ENCODE data around the gene KIAA1328. TPM values are rescaled to one million over a fixed set of nuclear protein-coding genes. Genes with fewer than 3 reads are reported as not detected.

The KIAA1328 gene
- total RNA-seq, 1 experiment from 2014 or later = 10.2 TPM

- Mint-ChIP-seq H3K36me3 (ENCODE audit: insufficient read depth, unreplicated experiment) (no peaks in the 10 kb centered on the region), H3K4me3 (ENCODE audit: low read depth, unreplicated experiment) (no peak overlapping the region), H3K9me3 (ENCODE audit: low read depth, unreplicated experiment) (no peaks in the 10 kb centered on the region), H3K27ac (ENCODE audit: unreplicated experiment) (no peak overlapping the region), H3K27me3 (ENCODE audit: unreplicated experiment) (no peaks in the 10 kb centered on the region), H3K4me1 (ENCODE audit: low read depth, unreplicated experiment) (no peaks in the 10 kb centered on the region)
- CTCF ChIA-PET = no interaction called here
- no TSS peak for BruUV-seq (replicated peaks)
- TF ChIP-seq, protein P1, sequence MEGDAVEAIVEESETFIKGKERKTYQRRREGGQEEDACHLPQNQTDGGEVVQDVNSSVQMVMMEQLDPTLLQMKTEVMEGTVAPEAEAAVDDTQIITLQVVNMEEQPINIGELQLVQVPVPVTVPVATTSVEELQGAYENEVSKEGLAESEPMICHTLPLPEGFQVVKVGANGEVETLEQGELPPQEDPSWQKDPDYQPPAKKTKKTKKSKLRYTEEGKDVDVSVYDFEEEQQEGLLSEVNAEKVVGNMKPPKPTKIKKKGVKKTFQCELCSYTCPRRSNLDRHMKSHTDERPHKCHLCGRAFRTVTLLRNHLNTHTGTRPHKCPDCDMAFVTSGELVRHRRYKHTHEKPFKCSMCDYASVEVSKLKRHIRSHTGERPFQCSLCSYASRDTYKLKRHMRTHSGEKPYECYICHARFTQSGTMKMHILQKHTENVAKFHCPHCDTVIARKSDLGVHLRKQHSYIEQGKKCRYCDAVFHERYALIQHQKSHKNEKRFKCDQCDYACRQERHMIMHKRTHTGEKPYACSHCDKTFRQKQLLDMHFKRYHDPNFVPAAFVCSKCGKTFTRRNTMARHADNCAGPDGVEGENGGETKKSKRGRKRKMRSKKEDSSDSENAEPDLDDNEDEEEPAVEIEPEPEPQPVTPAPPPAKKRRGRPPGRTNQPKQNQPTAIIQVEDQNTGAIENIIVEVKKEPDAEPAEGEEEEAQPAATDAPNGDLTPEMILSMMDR (IDR thresholded peaks at IDR 0.05; ENCODE audit: unreplicated experiment) = no peak
- intact Hi-C loops (cut with micrococcal nuclease; ENCODE audit: unreplicated experiment) = loop anchor here (10.0 kb wide), 1 partner anchor 415 kb away; no protein-coding TSS in a partner anchor
- no peak for DNase-seq
Observed at GRCh38 chr18:36839835-36840234, 10.9 kb downstream of the KIAA1328 start.

GRCh38 chr18:36843199-36843598 lies 14.3 kb downstream of the KIAA1328 start:
- H3K9me3 Mint-ChIP-seq (ENCODE audit: low read depth, unreplicated experiment) = no peaks in the 10 kb centered on the region
- CTCF ChIA-PET = no interaction called here
- H3K4me1 Mint-ChIP-seq (ENCODE audit: low read depth, unreplicated experiment) = no peaks in the 10 kb centered on the region
- TF ChIP-seq, protein P1 (IDR thresholded peaks at IDR 0.05; ENCODE audit: unreplicated experiment) = no peak
- no peak overlapping the region for H3K27ac Mint-ChIP-seq (ENCODE audit: unreplicated experiment)
- DNase-seq = no peak
- no peaks in the 10 kb centered on the region for H3K27me3 Mint-ChIP-seq (ENCODE audit: unreplicated experiment)
- H3K4me3 Mint-ChIP-seq (ENCODE audit: low read depth, unreplicated experiment) = no peak overlapping the region
- intact Hi-C loops (cut with micrococcal nuclease; ENCODE audit: unreplicated experiment) = no loop called here
- no peaks in the 10 kb centered on the region for H3K36me3 Mint-ChIP-seq (ENCODE audit: insufficient read depth, unreplicated experiment)
- no TSS peak for BruUV-seq (replicated peaks)

GRCh38 chr18:36843784-36844183 lies 14.9 kb downstream of the KIAA1328 start:
- DNase-seq = no peak
- Mint-ChIP-seq H3K27ac (ENCODE audit: unreplicated experiment) (no peak overlapping the region), H3K9me3 (ENCODE audit: low read depth, unreplicated experiment) (no peaks in the 10 kb centered on the region), H3K27me3 (ENCODE audit: unreplicated experiment) (no peaks in the 10 kb centered on the region), H3K36me3 (ENCODE audit: insufficient read depth, unreplicated experiment) (no peaks in the 10 kb centered on the region), H3K4me3 (ENCODE audit: low read depth, unreplicated experiment) (no peak overlapping the region), H3K4me1 (ENCODE audit: low read depth, unreplicated experiment) (no peaks in the 10 kb centered on the region)
- CTCF ChIA-PET = no interaction called here
- intact Hi-C loops (cut with micrococcal nuclease; ENCODE audit: unreplicated experiment) = no loop called here
- TF ChIP-seq, protein P1 (IDR thresholded peaks at IDR 0.05; ENCODE audit: unreplicated experiment) = no peak
- no TSS peak for BruUV-seq (replicated peaks)

- no TSS peak for BruUV-seq (replicated peaks)
- H3K27ac Mint-ChIP-seq (ENCODE audit: unreplicated experiment) = no peak overlapping the region
- TF ChIP-seq, protein P1 (IDR thresholded peaks at IDR 0.05; ENCODE audit: unreplicated experiment) = no peak
- intact Hi-C loops (cut with micrococcal nuclease; ENCODE audit: unreplicated experiment) = no loop called here
- H3K27me3 Mint-ChIP-seq (ENCODE audit: unreplicated experiment) = no peaks in the 10 kb centered on the region
- CTCF ChIA-PET = no interaction called here
- DNase-seq = no peak
- no peak overlapping the region for H3K4me3 Mint-ChIP-seq (ENCODE audit: low read depth, unreplicated experiment)
- H3K36me3 Mint-ChIP-seq (ENCODE audit: insufficient read depth, unreplicated experiment) = no peaks in the 10 kb centered on the region
- H3K9me3 Mint-ChIP-seq (ENCODE audit: low read depth, unreplicated experiment) = no peaks in the 10 kb centered on the region
- peaks cover 22% of the 10 kb centered on the region for H3K4me1 Mint-ChIP-seq (ENCODE audit: low read depth, unreplicated experiment)
Observed at GRCh38 chr18:36848609-36849008, 19.7 kb downstream of the KIAA1328 start.

Data from Calu3 (cell line).